ENCODE measurements around the gene NDUFB6.
A peak's percentile ranks its signal among the peaks of the same experiment; 100 is the strongest.
"Not testable (repeated sequence)": the region's sequence is repeated elsewhere in the genome, so short reads cannot be mapped to it uniquely, and the experiment has no call there.

Gene NDUFB6

GRCh38 chr9:32570262-32570661 lies 2.7 kb downstream of the NDUFB6 start:
- no peak for DNase-seq (ENCODE audit: low spot score)

GRCh38 chr9:32566770-32567169 lies 6.2 kb downstream of the NDUFB6 start:
- no peak for DNase-seq (ENCODE audit: low spot score)

DNA sequence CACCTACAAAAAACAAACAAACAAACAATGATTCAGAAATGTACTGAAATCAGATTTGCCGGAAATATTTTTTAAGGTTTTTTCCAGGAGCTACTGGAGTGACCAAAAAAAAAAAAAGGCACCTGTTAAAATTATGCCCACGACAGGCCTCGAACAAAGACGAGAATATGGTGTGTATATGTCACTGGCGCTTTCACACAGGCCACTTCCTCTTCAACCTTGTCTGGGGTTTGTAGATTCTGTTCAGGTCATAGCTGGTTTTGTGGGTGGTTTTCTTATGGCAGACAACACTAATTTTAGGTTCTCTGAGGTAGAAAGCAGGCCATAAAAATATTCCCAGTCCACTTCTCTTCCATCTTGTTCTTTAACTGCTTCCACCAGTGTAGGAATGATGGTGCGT lies 7.0 kb downstream of the NDUFB6 start:
- no peak for DNase-seq (ENCODE audit: low spot score)

DNA sequence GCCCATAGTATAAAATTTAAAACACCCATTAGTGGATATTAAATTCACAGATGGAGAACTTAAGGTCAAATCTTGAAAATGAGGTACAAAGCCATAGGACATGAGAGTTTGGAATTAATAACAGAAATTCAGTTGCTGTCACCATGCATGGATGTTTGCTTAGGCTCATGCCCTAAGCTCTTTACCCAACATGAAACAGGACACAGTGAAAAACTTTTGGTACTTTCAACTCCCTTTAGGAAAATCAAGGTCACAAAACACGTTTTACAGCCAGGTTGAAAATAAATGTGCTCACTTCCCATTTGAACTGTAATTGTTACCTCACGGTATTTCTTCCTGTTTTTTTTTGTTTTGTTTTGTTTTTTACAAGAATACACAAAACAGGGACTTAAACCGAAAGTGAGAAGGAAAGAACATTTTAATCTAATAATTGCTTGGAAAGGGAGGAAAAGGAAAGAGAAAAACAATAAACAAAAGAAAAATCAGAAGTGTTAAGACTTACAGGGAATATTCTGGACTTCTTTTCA lies 14.5 kb downstream of the NDUFB6 start:
- DNase-seq (ENCODE audit: low spot score): no peak

DNA sequence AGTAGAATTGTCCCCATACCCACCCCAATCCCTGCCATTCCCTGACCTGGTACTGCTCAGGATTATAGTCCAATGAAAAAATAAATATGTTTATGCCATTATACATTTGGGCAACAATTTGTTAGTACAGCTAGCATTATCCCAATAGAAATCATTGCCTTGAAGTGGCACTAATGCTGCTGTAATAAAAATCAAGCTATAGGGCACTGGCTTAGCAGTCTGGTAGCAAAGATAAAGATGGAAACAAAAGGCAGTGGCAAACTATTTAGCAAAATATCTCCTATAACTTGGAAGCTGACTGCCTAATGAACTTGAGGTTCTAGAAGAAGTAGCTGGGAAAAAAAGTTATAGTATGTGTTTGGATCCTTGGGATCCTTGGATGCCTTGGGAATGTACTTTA lies 18.4 kb downstream of the NDUFB6 start:
- no peak for DNase-seq (ENCODE audit: low spot score)

- no peak for DNase-seq (ENCODE audit: low spot score)
These were observed 18.9 kb downstream of the NDUFB6 start for GRCh38 chr9:32554107-32554506.

DNA sequence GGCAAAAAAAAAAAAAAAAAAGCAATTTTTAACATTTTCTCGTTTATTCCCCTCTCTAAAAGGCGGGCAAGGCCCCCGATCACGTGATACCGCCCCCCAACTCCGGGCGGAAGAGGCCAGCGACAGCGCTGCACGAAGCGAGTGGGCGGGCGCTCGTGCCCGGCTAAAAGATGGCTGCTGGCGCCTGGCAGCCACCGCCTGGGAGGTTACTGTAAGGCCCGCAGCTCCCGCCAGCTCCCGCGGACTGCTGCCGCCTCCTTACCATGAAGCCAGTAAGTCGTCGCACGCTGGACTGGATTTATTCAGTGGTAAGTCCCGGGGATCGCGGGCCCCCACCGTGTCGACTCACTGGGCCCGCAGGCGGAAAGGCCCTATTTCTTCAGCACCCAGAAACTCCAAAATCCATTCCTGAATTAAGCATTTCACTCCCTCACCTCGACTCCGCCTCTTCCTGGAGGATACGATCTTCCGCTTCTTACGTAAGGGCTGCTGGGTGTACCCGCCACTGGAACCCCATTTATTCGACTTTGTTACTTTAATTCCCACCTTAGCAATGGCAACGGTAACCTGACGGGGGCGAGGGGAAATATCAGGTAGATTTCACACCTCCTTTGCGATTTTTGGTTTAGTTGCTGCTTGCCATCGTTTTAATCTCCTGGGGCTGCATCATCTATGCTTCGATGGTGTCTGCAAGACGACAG lies 20.6 kb downstream of the NDUFB6 start, which contains the start of the genes SMIM27 and TOPORS:
Gene SMIM27, plus strand, starts transcription at position 156 of the 701 bp plus-strand sequence. Its CDS starts 108 bp downstream, at position 264.
Gene TOPORS, minus strand, starts transcription at position 415 of the 701 bp plus-strand sequence. Its CDS starts 150 bp downstream, at position 265.
- peak; percentile 62 for DNase-seq (ENCODE audit: low spot score)

GRCh38 chr9:32551276-32552051 lies 21.5 kb downstream of the NDUFB6 start:
- DNase-seq (ENCODE audit: low spot score): peak; percentile 12

GRCh38 chr9:32550562-32551275 lies 22.2 kb downstream of the NDUFB6 start:
- DNase-seq (ENCODE audit: low spot score): peak; percentile 87

- peak; percentile 19 for DNase-seq (ENCODE audit: low spot score)
These were observed 22.8 kb downstream of the NDUFB6 start for GRCh38 chr9:32550150-32550561.

GRCh38 chr9:32548213-32548612 lies 24.7 kb downstream of the NDUFB6 start:
- not testable (repeated sequence) for DNase-seq (ENCODE audit: low spot score)

DNA sequence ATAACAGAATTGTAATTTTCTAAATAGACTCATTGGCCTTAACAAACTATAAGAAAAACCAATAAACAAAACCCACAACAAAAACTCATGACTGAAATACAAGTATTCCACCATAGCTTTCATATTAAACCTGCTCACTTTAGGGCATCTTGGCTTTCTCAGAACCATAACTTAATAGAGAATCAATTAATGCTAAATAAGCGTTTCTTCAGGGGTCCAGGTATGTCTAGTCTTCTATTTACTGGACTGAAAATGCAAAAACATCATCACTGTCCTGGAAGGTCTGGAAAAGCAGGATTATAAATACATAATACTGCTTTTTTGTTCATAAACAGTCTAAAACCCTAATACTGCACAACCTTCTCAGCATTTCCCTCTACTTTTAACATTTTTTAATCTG lies 27.1 kb downstream of the NDUFB6 start:
- DNase-seq (ENCODE audit: low spot score): no peak

DNA sequence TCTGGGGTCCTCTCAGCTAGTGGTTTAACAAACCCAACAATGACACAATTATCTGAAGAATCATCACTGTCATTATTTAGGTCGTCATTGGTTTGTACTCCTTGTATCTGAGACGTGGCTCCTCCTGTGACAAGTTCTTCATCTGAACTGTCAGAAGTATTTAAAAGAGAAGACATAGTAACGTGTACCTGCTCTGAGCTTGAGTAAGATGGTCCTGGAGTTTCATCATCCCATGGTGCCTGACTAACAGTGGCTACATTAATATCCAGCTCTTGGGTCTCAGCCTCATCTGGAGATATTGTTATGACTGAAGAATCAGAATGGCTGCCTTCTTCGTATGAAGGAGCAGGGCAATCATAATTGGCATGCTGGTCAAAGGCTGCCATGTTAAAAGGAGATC lies 29.9 kb downstream of the NDUFB6 start:
- no peak for DNase-seq (ENCODE audit: low spot score)

DNA sequence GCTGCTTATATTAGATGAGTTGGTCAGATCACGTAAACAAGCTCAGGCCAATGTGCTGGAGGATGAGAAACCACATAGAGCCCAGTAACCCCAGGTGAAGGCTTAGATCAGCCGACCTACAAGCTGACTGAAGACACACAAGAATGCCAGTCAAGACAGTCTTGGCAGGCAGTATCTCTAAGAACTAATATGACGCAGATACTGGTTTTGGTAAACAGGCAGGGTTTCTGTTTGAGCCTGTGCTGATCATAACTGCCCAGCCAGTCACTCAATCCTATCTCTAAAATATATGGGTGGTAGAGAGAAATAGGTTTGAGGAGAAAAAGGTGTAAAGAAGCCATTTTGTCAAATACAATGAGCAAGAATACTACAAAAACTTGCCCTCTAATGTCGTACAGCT lies 39.1 kb downstream of the NDUFB6 start:
- DNase-seq (ENCODE audit: low spot score): no peak

GRCh38 chr9:32533336-32533735 lies 39.6 kb downstream of the NDUFB6 start:
- no peak for DNase-seq (ENCODE audit: low spot score)

DNA sequence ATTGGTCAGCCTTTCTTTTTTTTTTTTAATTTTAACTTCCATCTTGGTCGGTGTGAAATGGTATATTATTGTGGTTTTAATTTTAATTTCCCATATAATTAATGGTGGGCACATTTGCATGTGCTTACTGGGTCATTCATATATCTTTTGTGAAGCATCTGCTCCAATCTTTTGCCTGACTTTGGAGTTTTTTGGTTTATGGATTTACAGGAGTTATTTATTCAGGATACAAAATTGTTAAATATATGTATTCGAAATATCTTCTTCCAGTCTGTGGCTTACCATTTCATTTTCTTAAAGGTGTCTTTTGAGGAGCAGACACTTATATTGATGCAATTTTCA lies 46.3 kb downstream of the NDUFB6 start:
- DNase-seq (ENCODE audit: low spot score): no peak

GRCh38 chr9:32526041-32526706 lies 46.8 kb downstream of the NDUFB6 start, which contains the start of gene RIGI:
TSS of gene RIGI (minus strand) at chr9:32526196. CDS start at chr9:32526166, 30 bp downstream.
- DNase-seq (ENCODE audit: low spot score): peak; percentile 16

DNA sequence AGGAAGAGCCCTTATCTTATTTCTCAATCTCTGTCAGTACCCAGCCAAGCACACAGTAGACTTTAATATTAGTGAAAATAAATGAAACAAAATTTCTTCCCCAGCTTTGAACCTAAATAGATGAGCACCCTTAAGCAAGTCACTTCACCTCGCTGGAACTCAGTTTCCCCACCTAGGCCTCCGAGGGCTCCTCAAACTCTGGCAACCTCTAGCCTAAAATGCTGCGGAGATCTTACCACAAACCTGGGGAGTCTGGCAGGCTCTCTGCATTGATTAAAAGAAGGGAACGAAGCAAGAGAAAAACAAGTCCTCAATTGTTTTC lies 47.3 kb downstream of the NDUFB6 start:
- DNase-seq (ENCODE audit: low spot score): no peak

GRCh38 chr9:32524892-32525708 lies 47.9 kb downstream of the NDUFB6 start:
- no peak for DNase-seq (ENCODE audit: low spot score)

- DNase-seq (ENCODE audit: low spot score): not testable (repeated sequence)
These were observed 48.4 kb downstream of the NDUFB6 start for GRCh38 chr9:32524558-32524891.

DNA sequence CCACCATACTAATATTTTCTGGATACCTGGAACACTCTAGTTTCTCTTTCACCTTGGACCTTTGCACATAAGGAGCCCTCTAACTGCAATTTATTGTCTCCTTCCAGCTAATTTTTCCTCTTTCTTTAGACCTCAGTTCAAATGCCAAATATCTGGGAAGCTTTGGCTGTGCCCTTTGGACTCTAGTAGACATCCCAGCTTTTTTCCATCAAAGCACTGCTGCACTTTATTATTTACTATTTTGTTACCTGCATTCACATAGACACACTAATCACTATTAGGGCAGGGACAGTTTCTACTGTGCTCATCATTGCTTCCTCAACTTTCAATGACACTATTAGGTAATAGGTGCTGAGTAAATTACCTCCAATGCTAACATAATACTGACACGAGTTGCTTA lies 49.0 kb downstream of the NDUFB6 start:
- no peak for DNase-seq (ENCODE audit: low spot score)
